PC-3 (cell line): Measurements from ENCODE around the gene HOXB7.

Experiments
- EZH2 ChIP-seq: fragments of 300-600 bp; sonication (generic); IDR thresholded peaks from one replicate; pipeline ENCODE4 v1.6.1; 2017; ENCODE audit warnings: antibody characterized with exemption, mild to moderate bottlenecking, low read length; ENCODE audit not compliant: unreplicated experiment
- TF ChIP-seq, protein P1 (sequence below): fragments of 300-600 bp; sonication (generic); conservative IDR thresholded peaks from 2 replicates; pipeline ENCODE4 v1.5.1; 2017; ENCODE audit warnings: antibody characterized with exemption, low read depth, mild to moderate bottlenecking, low read length

DNA sequence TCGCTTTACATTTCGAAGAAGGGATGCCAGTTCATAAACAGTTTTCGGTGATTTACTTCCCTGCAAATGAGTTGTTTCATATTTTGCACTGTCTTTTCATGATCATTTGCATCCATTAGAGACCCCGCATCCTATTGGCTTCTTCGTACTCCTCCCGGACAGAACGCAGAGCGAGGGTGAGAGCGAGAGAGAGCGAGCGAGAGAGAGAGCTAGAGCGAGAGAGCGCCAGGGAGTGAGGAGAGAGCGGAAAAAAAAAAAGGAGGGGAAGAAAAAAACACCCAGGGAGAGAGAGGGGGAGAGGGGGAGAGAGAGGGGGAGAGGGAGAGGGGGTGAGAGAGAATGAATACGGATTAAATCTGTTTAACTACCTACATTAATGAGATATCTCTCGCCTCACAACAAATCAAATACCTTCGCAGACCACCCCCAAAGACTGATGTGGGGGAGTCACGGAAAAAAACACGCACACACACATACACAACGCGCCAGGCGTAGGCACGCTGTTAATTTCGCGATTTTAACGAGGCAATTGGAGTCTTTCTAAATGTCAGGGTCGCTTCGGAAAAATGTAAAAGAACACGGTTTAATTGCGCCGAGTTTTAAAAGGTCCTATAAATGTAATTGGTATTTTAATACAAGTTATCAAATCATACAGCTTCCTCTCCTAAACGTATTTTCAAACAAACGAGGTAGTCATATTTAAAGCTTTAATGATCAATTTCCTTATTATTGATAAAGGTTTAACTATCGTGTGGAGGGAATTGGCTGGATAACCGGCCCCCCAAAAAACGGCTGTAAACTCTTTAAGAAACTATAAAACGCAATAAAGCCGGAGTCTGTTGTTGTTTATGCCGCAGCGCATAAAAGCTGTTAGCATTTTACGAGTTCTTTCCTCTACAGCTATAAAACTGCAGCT, 4.5 kb upstream of the HOXB7 start, which contains the start of gene HOXB8:
- TF ChIP-seq, protein P1, sequence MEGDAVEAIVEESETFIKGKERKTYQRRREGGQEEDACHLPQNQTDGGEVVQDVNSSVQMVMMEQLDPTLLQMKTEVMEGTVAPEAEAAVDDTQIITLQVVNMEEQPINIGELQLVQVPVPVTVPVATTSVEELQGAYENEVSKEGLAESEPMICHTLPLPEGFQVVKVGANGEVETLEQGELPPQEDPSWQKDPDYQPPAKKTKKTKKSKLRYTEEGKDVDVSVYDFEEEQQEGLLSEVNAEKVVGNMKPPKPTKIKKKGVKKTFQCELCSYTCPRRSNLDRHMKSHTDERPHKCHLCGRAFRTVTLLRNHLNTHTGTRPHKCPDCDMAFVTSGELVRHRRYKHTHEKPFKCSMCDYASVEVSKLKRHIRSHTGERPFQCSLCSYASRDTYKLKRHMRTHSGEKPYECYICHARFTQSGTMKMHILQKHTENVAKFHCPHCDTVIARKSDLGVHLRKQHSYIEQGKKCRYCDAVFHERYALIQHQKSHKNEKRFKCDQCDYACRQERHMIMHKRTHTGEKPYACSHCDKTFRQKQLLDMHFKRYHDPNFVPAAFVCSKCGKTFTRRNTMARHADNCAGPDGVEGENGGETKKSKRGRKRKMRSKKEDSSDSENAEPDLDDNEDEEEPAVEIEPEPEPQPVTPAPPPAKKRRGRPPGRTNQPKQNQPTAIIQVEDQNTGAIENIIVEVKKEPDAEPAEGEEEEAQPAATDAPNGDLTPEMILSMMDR, result no peak
- peak; percentile 95 for TF ChIP-seq EZH2
